ENCODE measurements around the gene DPYSL3. TPM values are rescaled to one million over a fixed set of nuclear protein-coding genes. Genes with fewer than 3 reads are reported as not detected.

Gene DPYSL3
- total RNA-seq, 2 donors from 2014 or later = 10.0 to 23.9 TPM

DNA sequence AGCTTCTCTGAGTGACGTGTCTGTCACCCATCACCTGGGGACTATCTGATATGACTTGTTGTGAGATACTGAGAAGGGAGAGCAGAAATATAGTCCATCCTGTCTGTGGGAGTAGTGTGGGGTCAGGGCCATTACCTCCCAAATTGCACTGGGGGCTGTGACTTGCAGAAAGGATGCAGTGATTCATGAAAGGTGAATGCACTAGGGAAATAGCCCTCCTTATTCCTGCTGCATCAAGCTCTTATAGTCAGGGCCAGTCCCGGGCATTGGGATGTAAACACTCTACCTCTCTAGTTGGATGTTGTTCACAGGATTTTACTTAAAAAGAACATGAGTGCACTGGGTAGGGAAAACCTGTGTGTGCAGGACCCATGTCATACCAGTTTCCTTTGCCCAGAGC lies 150.3 kb downstream of the DPYSL3 start:
- DNase-seq = no peak
- intact Hi-C loops (cut with DNase I, micrococcal nuclease) = no loop called here

GRCh38 chr5:147359101-147359500 lies 150.8 kb downstream of the DPYSL3 start:
- intact Hi-C loops (cut with DNase I, micrococcal nuclease) = no loop called here
- ATAC-seq (no peak), DNase-seq (no peak)

More for the DNA sequence above, 150.3 kb downstream of the DPYSL3 start:
- ATAC-seq = no peak

DNA sequence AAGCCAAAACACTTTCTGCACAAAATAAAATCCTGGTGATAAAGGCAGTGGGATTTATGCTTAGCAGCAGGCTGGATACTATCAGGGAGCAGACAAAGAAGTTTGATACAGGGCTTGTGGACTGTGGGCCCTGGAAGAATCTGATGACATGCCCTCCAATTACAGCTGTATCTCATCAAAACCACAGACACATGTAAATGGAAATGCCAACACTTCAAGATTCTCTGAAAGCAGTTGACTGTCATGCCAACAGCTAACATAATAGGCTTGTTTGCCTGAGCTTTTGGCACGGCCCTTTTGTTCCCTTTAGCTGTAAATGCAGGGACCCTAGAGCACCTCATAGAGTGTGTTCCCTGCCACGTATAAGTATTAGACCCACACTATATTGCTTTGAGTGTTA lies 160.6 kb downstream of the DPYSL3 start:
- ATAC-seq = no peak
- intact Hi-C loops (cut with DNase I, micrococcal nuclease) = no loop called here
- DNase-seq = no peak

DNA sequence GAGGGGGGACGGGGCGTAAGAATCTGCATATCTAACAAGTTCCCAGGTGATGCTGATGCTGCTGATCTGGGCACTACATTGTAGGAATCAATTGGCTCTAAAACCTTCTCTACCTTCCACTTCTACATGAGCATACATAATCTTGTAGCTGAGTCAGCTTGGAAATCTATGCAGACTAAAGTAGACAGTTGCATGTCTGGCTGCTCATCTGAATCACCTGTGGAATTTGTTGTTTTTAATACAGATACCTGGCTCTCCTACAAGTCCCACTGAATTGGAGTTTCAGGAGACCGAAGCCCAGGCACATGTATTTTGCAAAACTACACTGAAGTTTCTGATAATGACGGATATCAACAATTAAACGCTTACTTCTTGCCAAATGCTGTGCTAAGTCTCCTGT lies 161.4 kb downstream of the DPYSL3 start:
- DNase-seq (no peak), ATAC-seq (no peak)
- intact Hi-C loops (cut with DNase I, micrococcal nuclease) = no loop called here

DNA sequence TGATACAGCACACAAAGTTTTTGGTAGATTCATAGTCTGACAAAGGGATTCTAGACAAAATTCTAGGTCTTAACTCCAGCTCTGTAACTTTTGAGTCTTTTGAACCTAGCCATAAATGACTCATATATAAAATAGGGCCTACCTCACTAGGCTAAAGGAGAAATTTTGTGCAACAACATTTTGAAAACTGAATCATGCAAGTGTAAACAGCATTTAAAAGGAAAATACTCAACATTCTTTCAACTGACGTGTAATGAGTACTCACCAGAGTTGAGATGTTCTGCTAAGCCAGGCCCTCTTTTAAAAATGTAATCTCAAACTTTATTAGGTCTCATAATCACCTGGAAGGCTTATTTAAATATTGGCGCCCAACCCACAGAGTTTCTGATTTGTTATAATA lies 161.8 kb downstream of the DPYSL3 start:
- intact Hi-C loops (cut with DNase I, micrococcal nuclease) = no loop called here
- DNase-seq = no peak
- ATAC-seq = no peak

DNA sequence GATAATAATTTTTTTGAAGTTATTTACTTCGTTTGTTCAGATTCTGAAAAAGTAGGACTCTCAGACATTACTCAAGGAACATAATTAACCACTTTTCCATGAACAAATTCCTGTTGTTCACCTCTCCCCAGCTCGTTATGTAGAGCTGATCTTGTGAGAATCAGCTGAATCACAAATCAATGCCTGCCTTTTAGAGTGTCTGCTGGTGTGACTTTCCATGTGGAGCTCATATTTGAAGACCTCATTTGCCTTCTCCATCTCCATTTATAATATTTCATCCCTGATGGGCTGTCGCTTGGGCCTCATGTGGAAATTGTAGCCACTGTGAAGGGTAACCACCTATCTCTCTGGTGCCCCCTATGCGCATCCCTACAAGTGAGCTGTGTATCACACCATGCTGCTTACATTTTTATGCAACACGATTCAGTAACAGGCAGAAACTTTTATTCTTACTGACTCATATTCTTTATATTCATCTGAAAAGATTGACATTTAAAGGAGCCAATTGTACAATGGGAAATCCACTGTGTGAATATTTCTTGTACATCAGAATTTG lies 163.8 kb downstream of the DPYSL3 start:
- intact Hi-C loops (cut with DNase I, micrococcal nuclease) = no loop called here
- ATAC-seq (no peak), DNase-seq (no peak)

DNA sequence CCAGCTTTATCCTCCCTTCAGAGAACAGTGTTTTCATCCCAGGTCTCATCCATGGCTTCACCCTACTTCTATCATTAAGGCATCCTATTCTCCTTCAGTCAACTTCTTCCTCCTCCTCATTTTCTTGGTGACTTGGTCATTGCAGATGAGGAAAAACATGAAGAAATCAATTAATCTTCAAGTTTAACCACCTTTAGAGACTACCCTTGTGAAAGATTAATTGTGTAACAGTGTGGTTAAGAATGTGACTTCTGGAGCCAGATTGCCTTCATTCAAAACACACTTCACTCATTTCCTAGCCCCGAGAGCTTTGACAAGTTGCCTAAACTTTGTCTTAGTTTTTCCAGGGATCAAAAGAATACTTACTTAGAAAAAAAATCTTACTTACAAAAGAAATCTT lies 165.0 kb downstream of the DPYSL3 start:
- DNase-seq = no peak
- no peak for ATAC-seq
- intact Hi-C loops (cut with DNase I, micrococcal nuclease) = no loop called here

DNA sequence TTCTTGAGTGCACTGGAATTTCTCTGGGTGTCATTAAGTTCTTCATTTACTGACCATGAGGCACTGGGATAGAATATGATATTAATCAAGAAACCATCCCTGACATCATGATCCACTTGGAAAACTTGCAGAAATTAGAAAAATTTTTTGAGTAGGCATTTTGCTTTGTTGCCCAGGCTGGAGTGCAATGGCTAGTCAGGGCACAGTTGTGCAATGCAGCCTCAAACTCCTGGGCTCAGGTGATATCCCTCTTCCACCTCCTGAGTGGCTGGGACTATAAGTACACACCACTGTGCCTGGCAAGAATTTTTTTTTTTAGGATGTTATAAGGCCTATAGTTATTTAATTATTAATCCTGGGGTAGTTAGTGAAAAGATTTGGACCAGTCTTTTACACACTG lies 168.5 kb downstream of the DPYSL3 start:
- DNase-seq (no peak), ATAC-seq (no peak)
- intact Hi-C loops (cut with DNase I, micrococcal nuclease) = no loop called here

GRCh38 chr5:147340941-147341340 lies 168.9 kb downstream of the DPYSL3 start:
- DNase-seq (no peak), ATAC-seq (no peak)
- intact Hi-C loops (cut with DNase I, micrococcal nuclease) = no loop called here

All from left colon (tissue), 2 donors.